SK-N-SH (cell line): Measurements from ENCODE around the gene ADAMTSL1. TPM values are rescaled to one million over a fixed set of nuclear protein-coding genes. Genes with fewer than 3 reads are reported as not detected.

Experiments used
- CTCF ChIA-PET: fragments of 300-600, 350-600 bp; formaldehyde crosslinking; extraction: SDS; loops from one replicate; lab custom pipeline; 2021; lab: Yijun Ruan, JAX
- POLR2A ChIA-PET: fragments of 350-600 bp; sonication (Branson Sonifier 250); formaldehyde crosslinking; extraction: SDS; loops from one replicate; lab custom pipeline; 2020; ENCODE audit warnings: antibody characterized with exemption, inconsistent platforms; lab: Yijun Ruan, JAX
- DNase-seq: peaks from one replicate; pipeline ENCODE4 v3.0.0; 2012
- H2AFZ ChIP-seq: fragments of 200-600 bp; sonication (generic); 2 replicates; pipeline ENCODE4 v1.8.1; 2016; ENCODE audit warnings: antibody characterized with exemption, mild to moderate bottlenecking, low read depth
- H3F3A ChIP-seq: fragments of 200-600 bp; sonication (generic); replicated peaks from 2 replicates; pipeline ENCODE3; 2016; ENCODE audit warnings: antibody characterized with exemption, mild to moderate bottlenecking; ENCODE audit not compliant: insufficient read depth
- H3K27ac ChIP-seq, 2 experiments: fragments of 200-500 bp in 1 of 2; fragments of 200-600 bp in 1 of 2; sonication (Bioruptor generic) in 1 of 2; sonication (generic), shearing (Covaris generic) in 1 of 2; 2 replicates each; pipeline versions ENCODE4 v1.5.1 to v1.6.1; 2014 to 2016; ENCODE audit warnings: low read depth in 2 of 2, inconsistent platforms in 1 of 2, low read length in 1 of 2, mild to moderate bottlenecking in 1 of 2, mixed read lengths in 1 of 2
- H3K27me3 ChIP-seq: fragments of 200-600 bp; sonication (generic), shearing (Covaris generic); 2 replicates; pipeline ENCODE4 v1.6.1; 2016; ENCODE audit warnings: mixed run types; ENCODE audit not compliant: insufficient read depth
- H3K36me3 ChIP-seq, 2 experiments: fragments of 200-500 bp in 1 of 2; fragments of 200-600 bp in 1 of 2; sonication (Bioruptor generic) in 1 of 2; sonication (generic) in 1 of 2; replicated peaks in 1 of 2; 2 replicates each; pipeline versions ENCODE3 to v1.5.1; 2014 to 2016; ENCODE audit warnings: low read length in 1 of 2, mild to moderate bottlenecking in 1 of 2; ENCODE audit not compliant: insufficient read depth in 2 of 2, control insufficient read depth in 1 of 2
- H3K4me1 ChIP-seq, 2 experiments: fragments of 200-500 bp in 1 of 2; fragments of 200-600 bp in 1 of 2; sonication (Bioruptor generic) in 1 of 2; sonication (generic), shearing (Covaris generic) in 1 of 2; 2 replicates each; pipeline versions ENCODE4 v1.5.1 to v1.6.1; 2014 to 2016; ENCODE audit warnings: low read depth in 1 of 2, low read length in 1 of 2, mixed run types in 1 of 2; ENCODE audit not compliant: insufficient read depth in 2 of 2, control insufficient read depth in 1 of 2
- H3K4me2 ChIP-seq: fragments of 200-600 bp; sonication (generic), shearing (Covaris generic); 2 replicates; pipeline ENCODE4 v1.6.1; 2017; ENCODE audit warnings: mixed run types
- H3K4me3 ChIP-seq, 2 experiments: fragments of 200-500 bp in 1 of 2; fragments of 200-600 bp in 1 of 2; sonication (Bioruptor generic) in 1 of 2; sonication (generic), shearing (Covaris generic) in 1 of 2; 2 replicates each; pipeline versions ENCODE4 v1.5.1 to v1.8.1; 2014 to 2016; ENCODE audit warnings: low read depth in 2 of 2, inconsistent platforms in 1 of 2, low read length in 1 of 2, mild to moderate bottlenecking in 1 of 2, mixed read lengths in 1 of 2, moderate library complexity in 1 of 2
- H3K79me2 ChIP-seq: fragments of 200-600 bp; sonication (generic); 2 replicates; pipeline ENCODE4 v1.8.1; 2017; ENCODE audit warnings: mild to moderate bottlenecking; ENCODE audit not compliant: insufficient read depth
- H3K9ac ChIP-seq: fragments of 200-600 bp; sonication (generic); 2 replicates; pipeline ENCODE4 v1.6.1; 2017; ENCODE audit warnings: mixed run types
- H3K9me2 ChIP-seq: fragments of 200-600 bp; sonication (generic); 2 replicates; pipeline ENCODE4 v1.6.1; 2017; ENCODE audit warnings: mixed run types
- H3K9me3 ChIP-seq: fragments of 200-600 bp; sonication (generic); 2 replicates; pipeline ENCODE4 v1.6.1; 2017; ENCODE audit warnings: mixed run types, mild to moderate bottlenecking, moderate library complexity
- H4K20me1 ChIP-seq: fragments of 200-600 bp; sonication (generic); 2 replicates; pipeline ENCODE4 v1.6.1; 2017; ENCODE audit warnings: mild to moderate bottlenecking, mixed run types; ENCODE audit not compliant: insufficient read depth
- CHD2 ChIP-seq: fragments of 150-350 bp; IDR thresholded peaks from 2 replicates; pipeline ENCODE4 v1.6.1; 2018; ENCODE audit warnings: low read length; ENCODE audit not compliant: partially characterized antibody
- ELF1 ChIP-seq: IDR thresholded peaks from 2 replicates; pipeline ENCODE4 v1.4.0; 2012
- FOSL2 ChIP-seq: IDR thresholded peaks from 2 replicates; pipeline ENCODE4 v1.4.0; 2012; ENCODE audit warnings: low read depth, mild to moderate bottlenecking, moderate library complexity, borderline replicate concordance
- FOXJ3 ChIP-seq: sonication (generic); formaldehyde crosslinking; IDR thresholded peaks from 2 replicates; pipeline ENCODE4 v1.5.1; 2020; ENCODE audit warnings: mild to moderate bottlenecking, missing genetic modification reagents
- NFIC ChIP-seq: IDR thresholded peaks from 2 replicates; pipeline ENCODE4 v1.4.0; 2012; ENCODE audit warnings: borderline replicate concordance
- NRF1 ChIP-seq: IDR thresholded peaks from 2 replicates; pipeline ENCODE4 v1.6.1; 2012; ENCODE audit warnings: low read depth, mild to moderate bottlenecking, low read length
- RFX5 ChIP-seq: IDR thresholded peaks from 2 replicates; pipeline ENCODE4 v1.6.1; 2012; ENCODE audit warnings: mild to moderate bottlenecking, improper control_type of control experiment, low read length
- SIN3A ChIP-seq: IDR thresholded peaks from 2 replicates; pipeline ENCODE4 v1.6.1; 2012; ENCODE audit warnings: low read depth, mild to moderate bottlenecking, low read length, moderate library complexity, borderline replicate concordance
- SMC3 ChIP-seq: IDR thresholded peaks from 2 replicates; pipeline ENCODE4 v1.6.1; 2012; ENCODE audit warnings: low read depth, low read length, improper control_type of control experiment
- WGBS: methylation state at CpG from one replicate; pipeline ENCODE4 v1.1.6; 2017; ENCODE audit warnings: low lambda C conversion rate; 5-methylcytosine and 5-hydroxymethylcytosine counted together
- polyA plus RNA-seq, 3 experiments: library from polyadenylated mRNA; depleted of rRNA; stranded (reverse); fragments of >200 nt; gene quantifications; 2 replicates each; pipeline ENCODE4 v1.2.3, GENCODE V29; 2012
- TF ChIP-seq, protein P1 (sequence below): IDR thresholded peaks from 2 replicates; pipeline ENCODE4; 2012
- TF ChIP-seq, protein P2 (sequence below): IDR thresholded peaks from 2 replicates; pipeline ENCODE4 v1.4.0; 2012; ENCODE audit warnings: low read depth, borderline replicate concordance
- TF ChIP-seq, protein P3 (sequence below): IDR thresholded peaks from 2 replicates; pipeline ENCODE4 v1.6.1; 2012; ENCODE audit warnings: mild to moderate bottlenecking, low read depth, low read length, moderate library complexity
- TF ChIP-seq, protein P4 (sequence below): IDR thresholded peaks from 2 replicates; pipeline ENCODE4 v1.4.0; 2012; ENCODE audit warnings: low read depth

The ADAMTSL1 gene
- polyA plus RNA-seq, 1 of the 3 experiments (the other 2 are of a cell fraction) = 114 TPM

DNA sequence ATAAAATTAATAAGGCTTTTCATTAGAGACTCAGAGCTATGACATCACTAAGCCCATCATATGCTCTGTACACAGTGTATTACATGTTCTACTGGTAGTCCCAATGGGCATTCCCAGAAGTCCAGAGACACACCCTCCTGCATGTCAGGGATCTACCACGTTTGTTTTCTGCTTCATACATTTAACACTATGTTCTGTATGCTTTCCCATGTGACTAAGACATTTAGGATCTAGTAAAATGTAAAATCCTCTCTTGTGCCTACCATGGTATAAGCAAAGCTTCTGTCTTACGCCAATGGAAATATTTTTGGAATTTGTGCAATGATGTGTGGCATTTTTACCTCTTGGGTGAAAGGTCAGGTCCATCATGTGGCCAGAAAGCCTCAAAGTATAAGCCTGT, 192.4 kb downstream of the ADAMTSL1 start:
- no peak for DNase-seq
- Histone ChIP-seq H3K4me1 (no peaks in the 10 kb centered on the region; a peak in 1 of 4 replicates), H3K4me3 (no peak overlapping the region), H3K4me2 (no peak overlapping the region), H3K9me2 (no peaks in the 10 kb centered on the region), H3K27me3 (no peaks in the 10 kb centered on the region), H3K27ac (no peak overlapping the region), H3K9me3 (no peaks in the 10 kb centered on the region), H3K9ac (no peak overlapping the region), H3F3A (peaks cover 14% of the 10 kb centered on the region), H4K20me1 (no peaks in the 10 kb centered on the region), H2AFZ (no peak overlapping the region), H3K36me3 (peaks cover 5 to 77% of the 10 kb centered on the region in 2 experiments), H3K79me2 (peaks cover 6% of the 10 kb centered on the region; the same call in 1 of the 2 replicates)
- ChIA-PET POLR2A (no interaction called here), CTCF (interaction anchor here (1.0 kb wide), 1 partner anchor 18 kb away, joined by 3 read pairs; no protein-coding TSS in a partner anchor)
- TF ChIP-seq ELF1 (no peak), NFIC (no peak), SIN3A (no peak), SMC3 (no peak), FOSL2 (no peak), RFX5 (no peak), FOXJ3 (CRISPR knock-in tag) (no peak), NRF1 (no peak), CHD2 (no peak)
- TF ChIP-seq, protein P1, sequence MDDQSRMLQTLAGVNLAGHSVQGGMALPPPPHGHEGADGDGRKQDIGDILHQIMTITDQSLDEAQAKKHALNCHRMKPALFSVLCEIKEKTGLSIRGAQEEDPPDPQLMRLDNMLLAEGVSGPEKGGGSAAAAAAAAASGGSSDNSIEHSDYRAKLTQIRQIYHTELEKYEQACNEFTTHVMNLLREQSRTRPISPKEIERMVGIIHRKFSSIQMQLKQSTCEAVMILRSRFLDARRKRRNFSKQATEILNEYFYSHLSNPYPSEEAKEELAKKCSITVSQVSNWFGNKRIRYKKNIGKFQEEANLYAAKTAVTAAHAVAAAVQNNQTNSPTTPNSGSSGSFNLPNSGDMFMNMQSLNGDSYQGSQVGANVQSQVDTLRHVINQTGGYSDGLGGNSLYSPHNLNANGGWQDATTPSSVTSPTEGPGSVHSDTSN = no peak
- TF ChIP-seq, protein P2, sequence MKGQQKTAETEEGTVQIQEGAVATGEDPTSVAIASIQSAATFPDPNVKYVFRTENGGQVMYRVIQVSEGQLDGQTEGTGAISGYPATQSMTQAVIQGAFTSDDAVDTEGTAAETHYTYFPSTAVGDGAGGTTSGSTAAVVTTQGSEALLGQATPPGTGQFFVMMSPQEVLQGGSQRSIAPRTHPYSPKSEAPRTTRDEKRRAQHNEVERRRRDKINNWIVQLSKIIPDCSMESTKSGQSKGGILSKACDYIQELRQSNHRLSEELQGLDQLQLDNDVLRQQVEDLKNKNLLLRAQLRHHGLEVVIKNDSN = no peak
- TF ChIP-seq, protein P3, sequence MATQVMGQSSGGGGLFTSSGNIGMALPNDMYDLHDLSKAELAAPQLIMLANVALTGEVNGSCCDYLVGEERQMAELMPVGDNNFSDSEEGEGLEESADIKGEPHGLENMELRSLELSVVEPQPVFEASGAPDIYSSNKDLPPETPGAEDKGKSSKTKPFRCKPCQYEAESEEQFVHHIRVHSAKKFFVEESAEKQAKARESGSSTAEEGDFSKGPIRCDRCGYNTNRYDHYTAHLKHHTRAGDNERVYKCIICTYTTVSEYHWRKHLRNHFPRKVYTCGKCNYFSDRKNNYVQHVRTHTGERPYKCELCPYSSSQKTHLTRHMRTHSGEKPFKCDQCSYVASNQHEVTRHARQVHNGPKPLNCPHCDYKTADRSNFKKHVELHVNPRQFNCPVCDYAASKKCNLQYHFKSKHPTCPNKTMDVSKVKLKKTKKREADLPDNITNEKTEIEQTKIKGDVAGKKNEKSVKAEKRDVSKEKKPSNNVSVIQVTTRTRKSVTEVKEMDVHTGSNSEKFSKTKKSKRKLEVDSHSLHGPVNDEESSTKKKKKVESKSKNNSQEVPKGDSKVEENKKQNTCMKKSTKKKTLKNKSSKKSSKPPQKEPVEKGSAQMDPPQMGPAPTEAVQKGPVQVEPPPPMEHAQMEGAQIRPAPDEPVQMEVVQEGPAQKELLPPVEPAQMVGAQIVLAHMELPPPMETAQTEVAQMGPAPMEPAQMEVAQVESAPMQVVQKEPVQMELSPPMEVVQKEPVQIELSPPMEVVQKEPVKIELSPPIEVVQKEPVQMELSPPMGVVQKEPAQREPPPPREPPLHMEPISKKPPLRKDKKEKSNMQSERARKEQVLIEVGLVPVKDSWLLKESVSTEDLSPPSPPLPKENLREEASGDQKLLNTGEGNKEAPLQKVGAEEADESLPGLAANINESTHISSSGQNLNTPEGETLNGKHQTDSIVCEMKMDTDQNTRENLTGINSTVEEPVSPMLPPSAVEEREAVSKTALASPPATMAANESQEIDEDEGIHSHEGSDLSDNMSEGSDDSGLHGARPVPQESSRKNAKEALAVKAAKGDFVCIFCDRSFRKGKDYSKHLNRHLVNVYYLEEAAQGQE = no peak
- TF ChIP-seq, protein P4, sequence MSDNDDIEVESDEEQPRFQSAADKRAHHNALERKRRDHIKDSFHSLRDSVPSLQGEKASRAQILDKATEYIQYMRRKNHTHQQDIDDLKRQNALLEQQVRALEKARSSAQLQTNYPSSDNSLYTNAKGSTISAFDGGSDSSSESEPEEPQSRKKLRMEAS = no peak
- WGBS = 71% methylated on average over 2 of the region's 2 CpGs
